Lower leg skin (tissue), 3 donors: ENCODE data around the gene SYCP3.

ENCODE experiments used
- POLR2A ChIP-seq, 2 donors: fragments of 450-650 bp; IDR thresholded peaks; one replicate each; pipeline ENCODE4 v1.6.1; 2016 to 2017; ENCODE audit warnings: antibody characterized with exemption in 2 of 2, mild to moderate bottlenecking in 1 of 2, moderate library complexity in 1 of 2
- TF ChIP-seq, protein P1 (sequence below), 3 donors: fragments of 450-650 bp; IDR thresholded peaks; one replicate each; pipeline ENCODE4 v1.5.1; 2016; ENCODE audit warnings: antibody characterized with exemption in 3 of 3, mild to moderate bottlenecking in 3 of 3, moderate library complexity in 2 of 3

DNA sequence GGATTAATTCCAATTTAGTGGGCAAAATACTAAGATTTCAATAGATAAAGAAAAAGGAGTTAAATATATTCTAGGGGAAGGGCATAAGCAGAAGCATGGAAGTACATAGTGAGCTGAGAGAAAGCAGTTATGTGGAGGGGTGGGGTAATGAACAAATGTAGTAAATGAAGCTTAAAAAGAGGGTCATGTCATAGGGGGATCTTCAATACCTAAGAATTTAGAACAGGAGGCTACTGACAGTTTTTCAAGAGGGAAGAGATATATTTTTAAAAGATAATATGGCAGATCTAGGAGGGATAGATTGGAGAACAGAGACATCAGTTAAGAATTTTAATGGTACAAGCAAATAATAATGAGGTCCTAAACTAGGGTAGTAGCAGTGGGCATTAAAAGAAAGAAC, 9.4 kb downstream of the SYCP3 start:
- TF ChIP-seq, protein P1, sequence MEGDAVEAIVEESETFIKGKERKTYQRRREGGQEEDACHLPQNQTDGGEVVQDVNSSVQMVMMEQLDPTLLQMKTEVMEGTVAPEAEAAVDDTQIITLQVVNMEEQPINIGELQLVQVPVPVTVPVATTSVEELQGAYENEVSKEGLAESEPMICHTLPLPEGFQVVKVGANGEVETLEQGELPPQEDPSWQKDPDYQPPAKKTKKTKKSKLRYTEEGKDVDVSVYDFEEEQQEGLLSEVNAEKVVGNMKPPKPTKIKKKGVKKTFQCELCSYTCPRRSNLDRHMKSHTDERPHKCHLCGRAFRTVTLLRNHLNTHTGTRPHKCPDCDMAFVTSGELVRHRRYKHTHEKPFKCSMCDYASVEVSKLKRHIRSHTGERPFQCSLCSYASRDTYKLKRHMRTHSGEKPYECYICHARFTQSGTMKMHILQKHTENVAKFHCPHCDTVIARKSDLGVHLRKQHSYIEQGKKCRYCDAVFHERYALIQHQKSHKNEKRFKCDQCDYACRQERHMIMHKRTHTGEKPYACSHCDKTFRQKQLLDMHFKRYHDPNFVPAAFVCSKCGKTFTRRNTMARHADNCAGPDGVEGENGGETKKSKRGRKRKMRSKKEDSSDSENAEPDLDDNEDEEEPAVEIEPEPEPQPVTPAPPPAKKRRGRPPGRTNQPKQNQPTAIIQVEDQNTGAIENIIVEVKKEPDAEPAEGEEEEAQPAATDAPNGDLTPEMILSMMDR (IDR thresholded peaks at IDR 0.05) = no peak
- TF ChIP-seq POLR2A (IDR thresholded peaks at IDR 0.05) = no peak
